Measurements from ENCODE around the gene RBM38.

Gene RBM38

DNA sequence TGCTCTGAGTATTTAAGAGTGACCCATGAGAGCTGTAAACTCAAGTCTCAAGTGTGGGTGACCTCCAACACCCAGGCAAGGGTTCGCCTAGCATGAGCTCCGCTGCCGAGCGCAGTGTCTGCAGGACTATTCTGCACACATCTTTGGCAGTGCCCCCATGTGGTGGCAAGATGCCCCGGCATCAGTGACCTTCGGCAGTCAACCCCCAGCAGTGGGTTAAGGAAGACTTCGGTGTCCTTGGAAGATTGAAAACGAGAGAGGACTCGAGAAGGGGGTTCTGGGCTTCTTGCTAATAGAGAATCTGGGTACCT, 43.1 kb downstream of the RBM38 start:
- Histone ChIP-seq H3K27me3 (ENCODE audit: low read depth, low read length) (peaks cover 25% of the 10 kb centered on the region), H3K27ac (ENCODE audit: low read length) (no peak overlapping the region), H3K4me2 (ENCODE audit: low read length) (no peak overlapping the region), H3K79me2 (ENCODE audit: low read length) (no peaks in the 10 kb centered on the region), H4K20me1 (ENCODE audit: insufficient read depth, low read length) (no peaks in the 10 kb centered on the region), H2AFZ (ENCODE audit: low read depth, low read length) (no peak overlapping the region), H3K36me3 (replicated peaks; ENCODE audit: low read depth, low read length) (no peaks in the 10 kb centered on the region), H3K4me3 (ENCODE audit: low read length) (no peak overlapping the region), H3K9me3 (ENCODE audit: insufficient read depth, low read length) (no peaks in the 10 kb centered on the region), H3K9ac (ENCODE audit: low read length) (no peak overlapping the region), H3K4me1 (ENCODE audit: low read length) (peaks cover 34% of the 10 kb centered on the region)
- TF ChIP-seq, protein P1, sequence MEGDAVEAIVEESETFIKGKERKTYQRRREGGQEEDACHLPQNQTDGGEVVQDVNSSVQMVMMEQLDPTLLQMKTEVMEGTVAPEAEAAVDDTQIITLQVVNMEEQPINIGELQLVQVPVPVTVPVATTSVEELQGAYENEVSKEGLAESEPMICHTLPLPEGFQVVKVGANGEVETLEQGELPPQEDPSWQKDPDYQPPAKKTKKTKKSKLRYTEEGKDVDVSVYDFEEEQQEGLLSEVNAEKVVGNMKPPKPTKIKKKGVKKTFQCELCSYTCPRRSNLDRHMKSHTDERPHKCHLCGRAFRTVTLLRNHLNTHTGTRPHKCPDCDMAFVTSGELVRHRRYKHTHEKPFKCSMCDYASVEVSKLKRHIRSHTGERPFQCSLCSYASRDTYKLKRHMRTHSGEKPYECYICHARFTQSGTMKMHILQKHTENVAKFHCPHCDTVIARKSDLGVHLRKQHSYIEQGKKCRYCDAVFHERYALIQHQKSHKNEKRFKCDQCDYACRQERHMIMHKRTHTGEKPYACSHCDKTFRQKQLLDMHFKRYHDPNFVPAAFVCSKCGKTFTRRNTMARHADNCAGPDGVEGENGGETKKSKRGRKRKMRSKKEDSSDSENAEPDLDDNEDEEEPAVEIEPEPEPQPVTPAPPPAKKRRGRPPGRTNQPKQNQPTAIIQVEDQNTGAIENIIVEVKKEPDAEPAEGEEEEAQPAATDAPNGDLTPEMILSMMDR (IDR thresholded peaks at IDR 0.05; ENCODE audit: low read depth, low read length): peak; percentile 69
- TF ChIP-seq EZH2phosphoT487 (IDR thresholded peaks at IDR 0.05; ENCODE audit: low read depth): no peak

DNA sequence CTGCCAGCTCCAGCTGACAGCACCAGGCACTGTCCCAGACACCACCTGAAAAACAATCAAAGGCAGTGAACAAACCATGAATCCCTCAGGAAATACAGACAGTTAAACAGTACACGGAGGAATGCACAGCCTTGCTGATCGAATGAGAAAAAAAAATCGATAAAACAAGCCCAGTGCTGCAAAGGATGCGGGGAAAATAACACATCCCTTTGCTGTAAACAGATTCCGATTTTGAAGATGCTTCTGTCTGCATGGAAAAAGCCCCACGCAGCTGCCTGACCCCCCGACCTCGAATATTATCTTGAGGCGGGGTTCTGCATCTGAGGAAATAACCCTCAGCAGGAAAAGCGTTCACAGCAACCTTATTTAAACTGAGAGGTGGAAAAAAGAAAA, 43.9 kb downstream of the RBM38 start:
- no peak overlapping the region for H3K4me2 ChIP-seq (ENCODE audit: low read length)

DNA sequence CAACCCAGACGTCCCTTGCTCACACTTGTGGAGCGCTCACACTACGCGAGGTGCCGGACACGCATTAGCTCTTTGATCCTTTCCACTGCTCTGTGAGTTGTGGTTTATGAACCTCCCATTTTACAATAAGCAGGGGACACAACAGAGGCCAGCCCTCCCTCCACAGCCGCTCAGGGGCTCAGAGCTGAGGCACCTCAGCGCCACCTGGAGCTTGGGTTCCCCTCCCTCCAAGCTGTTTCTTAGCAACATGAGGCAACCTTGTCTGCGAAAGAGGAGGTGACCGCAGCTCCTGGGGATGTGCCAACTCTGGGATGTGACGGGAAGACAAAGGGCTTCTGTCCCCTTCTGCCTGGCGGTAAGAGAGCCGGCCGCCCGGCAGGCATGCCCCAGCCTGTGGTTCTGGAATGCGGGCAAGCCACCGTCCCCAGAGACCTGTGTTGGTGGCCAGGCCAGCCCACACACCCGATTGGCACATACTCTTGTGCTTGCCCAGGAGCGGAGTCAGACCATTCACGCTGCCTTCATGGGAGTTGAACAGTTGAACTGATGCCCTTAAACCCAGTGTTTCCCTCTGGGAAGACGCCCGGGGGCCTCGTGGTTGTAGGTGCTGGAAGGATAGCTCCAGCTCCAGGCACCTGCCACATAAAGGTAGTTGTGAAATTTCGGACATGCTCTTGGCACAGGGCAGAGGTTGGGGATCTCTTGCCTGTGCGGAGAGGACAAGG, 44.5 kb downstream of the RBM38 start:
- H2AFZ ChIP-seq (ENCODE audit: low read depth, low read length): no peak overlapping the region
- no peak overlapping the region for H3K4me3 ChIP-seq (ENCODE audit: low read length)
- H3K4me1 ChIP-seq (ENCODE audit: low read length): peaks cover 24% of the 10 kb centered on the region
- H3K36me3 ChIP-seq (replicated peaks; ENCODE audit: low read depth, low read length): no peaks in the 10 kb centered on the region
- no peaks in the 10 kb centered on the region for H4K20me1 ChIP-seq (ENCODE audit: insufficient read depth, low read length)
- H3K4me2 ChIP-seq (ENCODE audit: low read length): no peak overlapping the region
- no peak overlapping the region for H3K9ac ChIP-seq (ENCODE audit: low read length)
- peaks cover 21% of the 10 kb centered on the region for H3K27me3 ChIP-seq (ENCODE audit: low read depth, low read length)
- no peaks in the 10 kb centered on the region for H3K9me3 ChIP-seq (ENCODE audit: insufficient read depth, low read length)
- H3K27ac ChIP-seq (ENCODE audit: low read length): no peak overlapping the region
- TF ChIP-seq, protein P1 (IDR thresholded peaks at IDR 0.05; ENCODE audit: low read depth, low read length): peak; percentile 31; the same call in 1 of the 2 replicates
- no peak for TF ChIP-seq EZH2phosphoT487 (IDR thresholded peaks at IDR 0.05; ENCODE audit: low read depth)
- H3K79me2 ChIP-seq (ENCODE audit: low read length): no peaks in the 10 kb centered on the region

More for the DNA sequence above, 43.9 kb downstream of the RBM38 start:
- Histone ChIP-seq H3K4me1 (ENCODE audit: low read length) (peaks cover 27% of the 10 kb centered on the region), H3K27ac (ENCODE audit: low read length) (no peak overlapping the region), H4K20me1 (ENCODE audit: insufficient read depth, low read length) (no peaks in the 10 kb centered on the region), H3K36me3 (replicated peaks; ENCODE audit: low read depth, low read length) (no peaks in the 10 kb centered on the region), H3K4me3 (ENCODE audit: low read length) (no peak overlapping the region), H3K79me2 (ENCODE audit: low read length) (no peaks in the 10 kb centered on the region), H3K27me3 (ENCODE audit: low read depth, low read length) (peaks cover 21% of the 10 kb centered on the region), H3K9ac (ENCODE audit: low read length) (no peak overlapping the region), H3K9me3 (ENCODE audit: insufficient read depth, low read length) (no peaks in the 10 kb centered on the region), H2AFZ (ENCODE audit: low read depth, low read length) (no peak overlapping the region)
- no peak for TF ChIP-seq EZH2phosphoT487 (IDR thresholded peaks at IDR 0.05; ENCODE audit: low read depth)
- TF ChIP-seq, protein P1 (IDR thresholded peaks at IDR 0.05; ENCODE audit: low read depth, low read length): no peak

DNA sequence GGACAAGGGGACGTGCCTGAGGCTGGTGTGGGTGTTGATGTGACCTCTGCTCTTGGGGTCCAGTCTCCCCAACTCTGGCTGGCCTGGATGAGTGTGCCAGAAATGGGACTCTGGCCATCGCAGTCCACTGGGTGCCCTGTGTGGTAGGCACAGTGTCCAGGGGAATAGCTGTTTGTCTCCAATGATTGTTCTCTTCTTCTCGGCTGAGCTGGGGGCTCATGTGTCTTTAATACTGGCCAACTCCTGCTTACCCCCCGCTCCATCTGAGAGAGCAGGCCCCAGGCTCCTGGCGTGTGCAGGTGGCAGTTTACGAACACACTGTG, 45.0 kb downstream of the RBM38 start:
- no peak overlapping the region for H3K27ac ChIP-seq (ENCODE audit: low read length)
- TF ChIP-seq, protein P1 (IDR thresholded peaks at IDR 0.05; ENCODE audit: low read depth, low read length): no peak
- no peak for TF ChIP-seq EZH2phosphoT487 (IDR thresholded peaks at IDR 0.05; ENCODE audit: low read depth)
- peaks cover 21% of the 10 kb centered on the region for H3K27me3 ChIP-seq (ENCODE audit: low read depth, low read length)
- H3K4me2 ChIP-seq (ENCODE audit: low read length): no peak overlapping the region
- H3K4me3 ChIP-seq (ENCODE audit: low read length): no peak overlapping the region
- no peaks in the 10 kb centered on the region for H4K20me1 ChIP-seq (ENCODE audit: insufficient read depth, low read length)
- H2AFZ ChIP-seq (ENCODE audit: low read depth, low read length): no peak overlapping the region
- H3K4me1 ChIP-seq (ENCODE audit: low read length): peaks cover 24% of the 10 kb centered on the region
- no peak overlapping the region for H3K9ac ChIP-seq (ENCODE audit: low read length)
- H3K9me3 ChIP-seq (ENCODE audit: insufficient read depth, low read length): no peaks in the 10 kb centered on the region
- H3K79me2 ChIP-seq (ENCODE audit: low read length): no peaks in the 10 kb centered on the region
- H3K36me3 ChIP-seq (replicated peaks; ENCODE audit: low read depth, low read length): no peaks in the 10 kb centered on the region
